ENCODE measurements around the gene METTL24.

The METTL24 gene

DNA sequence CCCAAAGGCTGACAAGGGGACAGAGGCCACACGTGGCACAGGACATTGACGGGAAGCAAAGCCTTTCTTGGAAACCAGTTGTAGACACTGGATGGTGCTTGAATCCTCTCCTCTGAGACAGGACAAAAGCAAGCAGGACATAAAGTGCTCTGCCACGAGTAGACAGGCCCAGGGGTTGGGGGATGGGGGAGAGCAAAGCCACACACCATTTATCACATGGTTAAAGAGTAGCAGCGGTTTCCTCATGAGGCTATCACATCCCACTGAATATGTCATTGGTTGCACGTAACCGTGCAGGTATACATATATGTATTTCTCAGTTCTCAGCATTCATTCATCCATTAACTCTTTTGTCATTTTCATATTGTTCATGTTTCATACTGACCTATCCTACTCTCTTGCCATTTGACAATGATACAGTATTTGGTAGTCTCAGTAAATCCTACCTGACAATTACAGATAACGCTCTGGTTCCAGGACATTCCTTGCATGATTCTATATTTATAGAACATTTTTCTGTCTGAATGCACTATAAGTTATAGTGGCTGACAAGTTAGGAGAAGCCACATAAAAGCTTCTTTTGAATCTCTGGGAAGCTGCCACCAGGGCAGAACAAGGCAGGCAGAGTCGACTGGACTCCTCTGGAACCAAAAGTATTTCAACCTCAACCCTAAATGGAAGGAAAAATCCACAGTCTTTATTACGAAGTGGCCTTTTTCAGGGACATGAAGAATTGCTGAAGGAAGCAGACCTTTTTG lies 23.5 kb downstream of the METTL24 start:
- no peak for DNase-seq (ENCODE audit: low read depth)

DNA sequence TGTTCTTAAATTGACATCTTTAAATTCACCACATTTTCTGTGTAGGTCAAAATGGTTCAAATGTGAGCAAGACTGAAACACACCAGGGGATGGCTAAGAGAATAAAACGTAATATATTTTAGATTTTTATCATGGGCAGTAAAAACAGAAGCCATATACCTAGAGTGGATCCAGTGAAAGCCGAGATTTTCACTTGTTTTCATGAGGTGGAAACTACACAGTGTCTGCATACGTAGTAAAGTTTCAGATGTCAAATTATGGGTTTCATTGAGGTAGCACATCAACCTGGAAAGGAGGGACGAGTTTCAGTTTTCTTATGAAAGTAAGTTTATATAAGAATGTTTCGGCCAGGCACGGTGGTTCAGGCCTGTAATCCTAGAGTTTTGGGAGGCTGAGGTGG lies 25.9 kb downstream of the METTL24 start:
- DNase-seq (ENCODE audit: low read depth), result no peak

GRCh38 chr6:110331816-110332215 lies 26.3 kb downstream of the METTL24 start:
- no peak for DNase-seq (ENCODE audit: low read depth)

GRCh38 chr6:110331390-110331789 lies 26.8 kb downstream of the METTL24 start:
- no peak for DNase-seq (ENCODE audit: low read depth)

GRCh38 chr6:110329714-110330436 lies 28.3 kb downstream of the METTL24 start:
- no peak for DNase-seq (ENCODE audit: low read depth)

- DNase-seq (ENCODE audit: low read depth), result no peak
These were observed 28.8 kb downstream of the METTL24 start for GRCh38 chr6:110329348-110329713.

DNA sequence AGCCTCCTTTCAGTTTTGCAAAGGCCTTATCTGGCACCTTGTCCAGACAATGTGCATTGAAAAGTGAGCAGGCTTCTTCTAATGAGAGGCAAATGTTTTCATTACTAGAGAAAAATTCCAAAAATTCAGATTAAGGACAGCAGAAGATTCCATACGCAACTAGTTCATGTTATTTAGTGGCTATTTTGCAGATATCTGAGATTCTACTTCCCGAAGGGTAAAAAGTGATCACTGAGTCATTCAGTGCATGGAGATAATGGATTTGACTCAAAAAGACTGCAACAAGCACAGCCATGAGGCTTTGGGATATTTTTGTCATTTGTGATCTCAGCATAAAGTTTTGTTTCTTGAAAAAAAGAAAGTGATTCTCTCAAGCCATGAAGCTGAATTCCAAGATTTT lies 29.9 kb downstream of the METTL24 start:
- DNase-seq (ENCODE audit: low read depth), result no peak

GRCh38 chr6:110327391-110327790 lies 30.8 kb downstream of the METTL24 start:
- no peak for DNase-seq (ENCODE audit: low read depth)

- DNase-seq (ENCODE audit: low read depth), result no peak
These were observed 31.5 kb downstream of the METTL24 start for GRCh38 chr6:110326609-110327008.

DNA sequence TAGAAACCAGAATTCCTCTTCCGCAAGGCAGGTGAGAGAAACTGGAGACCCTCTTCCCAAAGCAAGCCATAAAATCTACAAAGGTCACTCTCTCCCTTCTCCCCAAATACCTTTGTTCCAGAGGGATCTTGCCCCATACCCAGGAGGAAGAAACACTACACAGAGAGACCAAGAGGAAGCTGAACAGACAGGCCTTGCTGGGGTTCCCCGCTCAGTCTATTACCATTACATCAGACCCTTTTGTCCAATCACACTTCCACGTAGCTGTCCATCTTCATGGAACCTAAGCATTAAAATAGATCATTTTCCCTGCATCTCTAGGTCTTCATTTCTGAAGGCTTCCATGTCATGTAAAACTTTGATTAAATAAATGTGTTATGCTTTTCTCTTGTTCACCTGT lies 32.1 kb downstream of the METTL24 start:
- DNase-seq (ENCODE audit: low read depth), result no peak

- DNase-seq (ENCODE audit: low read depth), result no peak
These were observed 33.0 kb downstream of the METTL24 start for GRCh38 chr6:110325197-110325596.

GRCh38 chr6:110324548-110324947 lies 33.6 kb downstream of the METTL24 start:
- DNase-seq (ENCODE audit: low read depth), result no peak

DNA sequence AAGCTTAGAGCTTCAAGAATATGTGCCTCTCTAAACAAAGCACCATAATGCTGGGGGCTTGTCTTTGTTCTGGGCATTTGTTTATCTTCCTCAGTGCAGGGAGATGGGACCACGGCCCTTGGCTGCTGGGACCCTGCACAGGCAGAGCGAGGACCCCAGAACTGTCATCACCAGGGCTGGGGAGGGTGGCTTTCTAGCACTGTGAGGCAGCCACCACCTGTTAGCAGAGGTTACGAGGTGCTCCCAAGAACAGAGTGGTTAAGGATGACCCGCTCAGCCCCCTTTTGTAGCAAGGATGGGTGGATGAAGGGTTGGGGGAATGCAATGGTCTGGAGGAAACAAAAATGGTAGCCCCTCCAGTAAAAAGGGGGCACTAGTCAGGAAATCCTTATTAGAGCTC lies 34.9 kb downstream of the METTL24 start:
- no peak for DNase-seq (ENCODE audit: low read depth)

DNA sequence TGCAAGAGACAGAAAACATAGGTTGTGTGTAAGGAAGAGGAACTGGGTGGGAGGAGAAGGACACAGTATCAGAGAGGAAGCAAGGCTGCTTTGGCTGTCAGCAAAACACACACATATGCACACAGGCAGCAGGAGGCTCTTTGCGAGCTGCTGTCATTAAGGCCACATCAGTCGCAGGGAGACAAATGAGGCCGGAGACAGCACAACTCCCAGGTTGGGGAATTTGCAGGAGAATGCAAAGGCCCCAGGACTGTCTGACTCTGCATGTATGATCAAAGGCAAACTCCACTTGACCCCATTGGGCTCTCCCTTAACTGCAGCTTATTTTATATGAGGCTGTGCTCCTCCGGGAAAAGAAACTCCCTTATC lies 35.3 kb downstream of the METTL24 start:
- DNase-seq (ENCODE audit: low read depth), result no peak

DNA sequence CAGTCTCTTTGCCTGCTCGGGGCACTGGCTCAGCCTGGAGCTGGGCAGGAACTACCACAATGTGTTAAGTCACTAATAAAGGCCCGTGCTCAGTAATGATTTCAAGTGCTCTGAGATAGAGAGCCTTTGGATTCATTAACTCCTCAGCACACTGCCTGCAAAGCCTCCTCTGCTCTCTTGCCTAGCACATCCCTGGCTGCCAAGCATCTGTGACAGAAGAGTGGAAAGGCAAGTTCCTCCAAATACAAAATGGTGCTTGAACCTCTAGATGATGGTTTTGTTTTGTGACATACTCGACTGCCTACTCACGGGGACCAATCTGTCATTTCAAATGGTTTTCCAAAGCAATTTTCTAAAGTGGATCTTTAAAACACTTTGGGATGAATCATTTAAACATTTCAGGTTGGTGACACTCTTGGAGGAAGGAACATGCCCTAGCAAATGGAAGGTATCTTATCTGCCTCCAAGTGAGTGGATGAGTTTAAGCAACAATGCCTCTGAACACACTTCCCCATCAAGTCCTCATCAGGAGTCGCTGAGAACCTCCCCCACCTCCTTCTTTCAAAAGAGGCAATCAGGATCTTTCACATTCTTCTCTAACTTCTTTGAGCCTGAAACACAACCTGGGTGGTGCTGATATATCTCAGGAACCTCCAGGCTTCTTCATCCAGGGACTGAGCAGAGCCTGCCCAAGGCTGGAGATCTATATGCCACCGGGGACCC lies 35.8 kb downstream of the METTL24 start:
- DNase-seq (ENCODE audit: low read depth), result no peak

DNA sequence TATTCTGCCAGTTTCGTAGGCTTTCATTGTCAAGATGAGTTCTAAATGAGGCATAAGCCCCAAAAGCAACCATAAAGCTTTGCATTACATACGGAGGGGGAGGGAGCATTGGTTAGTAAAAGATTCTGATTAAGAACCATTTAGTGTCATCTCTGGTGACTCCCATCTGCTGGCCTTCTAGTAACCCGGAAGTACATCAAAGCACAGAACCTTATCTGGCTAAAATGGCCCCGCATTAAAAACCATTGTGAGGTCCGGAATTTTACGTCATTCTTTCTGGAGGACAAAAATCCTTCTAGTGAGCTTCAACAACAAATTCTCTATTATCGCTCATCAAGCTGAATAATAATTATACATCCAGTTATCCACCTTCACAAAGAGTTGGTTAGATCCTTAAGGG lies 37.8 kb downstream of the METTL24 start:
- no peak for DNase-seq (ENCODE audit: low read depth)

- DNase-seq (ENCODE audit: low read depth), result no peak
These were observed 38.3 kb downstream of the METTL24 start for GRCh38 chr6:110319843-110320242.

- no peak for DNase-seq (ENCODE audit: low read depth)
These were observed 38.8 kb downstream of the METTL24 start for GRCh38 chr6:110319381-110319780.

DNA sequence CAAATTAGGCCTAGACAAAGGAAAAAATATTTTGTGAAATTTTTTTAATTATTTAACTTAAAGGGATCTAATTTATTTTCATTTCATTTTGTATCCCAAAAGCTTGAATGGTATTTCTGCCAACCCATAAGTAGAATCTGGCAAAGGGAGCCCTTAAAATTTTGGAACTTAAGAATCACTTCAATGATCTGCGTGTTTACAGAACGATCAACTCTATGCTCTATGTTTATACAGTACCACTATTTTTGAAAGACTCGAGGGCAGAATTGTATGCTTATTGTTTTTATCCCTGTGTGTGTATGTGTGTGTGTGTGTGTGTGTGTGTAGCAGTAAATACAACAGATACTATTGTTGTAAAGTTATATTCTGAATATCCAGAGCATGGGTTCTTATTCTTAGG lies 39.2 kb downstream of the METTL24 start:
- no peak for DNase-seq (ENCODE audit: low read depth)

DNA sequence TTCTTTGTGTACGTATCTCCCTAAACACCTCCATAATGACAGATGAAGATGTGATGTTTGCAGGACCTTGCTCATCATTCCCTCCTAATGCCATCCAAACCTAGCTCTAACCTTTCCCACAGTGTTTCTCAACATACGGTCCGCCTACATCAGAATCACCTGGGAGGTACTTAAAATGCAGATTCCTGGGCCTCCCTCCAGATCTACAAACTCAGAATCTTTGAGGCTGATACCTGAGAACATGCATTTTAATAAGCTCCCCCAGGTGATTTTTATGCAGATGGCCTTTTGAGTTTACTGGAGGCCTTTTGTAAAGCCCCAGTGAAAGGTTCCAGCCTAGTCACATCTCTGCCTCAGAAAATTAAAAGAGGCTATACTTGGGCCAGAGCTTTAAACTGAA lies 40.5 kb downstream of the METTL24 start:
- DNase-seq (ENCODE audit: low read depth), result no peak

DNA sequence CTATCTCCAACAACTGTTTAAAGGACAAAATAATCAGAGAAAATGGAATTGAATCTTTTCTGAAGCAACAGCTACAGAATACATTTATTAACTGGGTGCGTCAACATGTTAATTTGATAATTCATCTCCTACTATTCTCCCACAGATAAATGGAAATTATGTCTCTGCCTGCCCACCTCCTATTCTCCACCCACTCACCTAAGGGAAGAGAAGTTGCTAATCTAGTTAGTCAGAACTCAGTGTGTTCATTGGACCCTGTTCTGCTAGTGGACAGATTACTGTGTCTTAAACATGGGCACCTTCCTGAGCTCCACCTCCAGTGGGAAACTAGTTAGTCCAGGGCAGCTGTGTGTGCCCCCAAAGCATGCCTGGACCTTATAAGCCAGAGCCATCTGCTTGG lies 41.0 kb downstream of the METTL24 start:
- no peak for DNase-seq (ENCODE audit: low read depth)

DNA sequence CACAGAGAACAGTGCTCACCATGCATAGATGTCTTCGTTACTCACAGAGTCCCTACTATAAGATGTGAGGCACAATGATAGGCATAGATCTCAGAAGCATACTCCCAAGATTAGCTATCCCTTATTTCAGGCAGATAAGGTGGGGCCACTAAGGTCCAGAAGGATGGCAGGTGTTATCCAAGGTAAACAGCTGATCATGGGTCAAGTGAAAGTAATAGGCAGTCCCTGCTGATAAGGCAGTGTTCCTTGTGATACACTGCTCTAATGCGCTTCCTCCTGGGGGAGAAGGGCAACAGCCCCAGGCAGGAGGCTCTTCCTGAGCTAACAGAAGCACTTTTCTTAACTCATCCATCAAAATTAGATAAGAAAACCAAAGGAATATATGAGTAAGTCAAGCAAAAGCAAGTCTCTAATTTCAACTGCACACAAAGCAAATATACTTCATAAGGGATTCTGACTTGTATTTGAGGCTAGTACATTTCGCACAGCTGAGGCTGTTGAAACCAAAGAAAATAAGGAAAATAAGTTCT lies 42.2 kb downstream of the METTL24 start:
- DNase-seq (ENCODE audit: low read depth), result no peak

Data from HS-5 (cell line).